H9 (cell line): ENCODE measurements around the gene MAN1B1. TPM values are rescaled to one million over a fixed set of nuclear protein-coding genes. Genes with fewer than 3 reads are reported as not detected.

Experiments used
- DNase-seq: peaks from one replicate; pipeline ENCODE4 v3.0.0-alpha.2; 2017
- H2AFZ ChIP-seq: one replicate; pipeline ENCODE4 v1.6.1; 2013; ENCODE audit warnings: mild to moderate bottlenecking, low read length, control low read depth, moderate library complexity
- H2AK5ac ChIP-seq: 2 replicates; pipeline ENCODE4 v1.6.1; 2013; ENCODE audit warnings: low read length, control low read depth, mixed read lengths; ENCODE audit not compliant: insufficient read length
- H2BK120ac ChIP-seq: one replicate; pipeline ENCODE4 v1.6.1; 2013; ENCODE audit warnings: low read depth, mild to moderate bottlenecking, low read length, control low read depth, inconsistent platforms; ENCODE audit not compliant: poor library complexity, severe bottlenecking
- H2BK12ac ChIP-seq: 2 replicates; pipeline ENCODE4 v1.6.1; 2013; ENCODE audit warnings: low read length, control low read depth, mixed read lengths, low read depth; ENCODE audit not compliant: insufficient read length
- H2BK15ac ChIP-seq: 2 replicates; pipeline ENCODE4 v1.6.1; 2013; ENCODE audit warnings: low read depth, low read length, control low read depth
- H2BK20ac ChIP-seq: one replicate; pipeline ENCODE4 v1.6.1; 2013; ENCODE audit warnings: low read depth, mild to moderate bottlenecking, low read length, control low read depth, inconsistent platforms; ENCODE audit not compliant: poor library complexity, severe bottlenecking
- H2BK5ac ChIP-seq: 2 replicates; pipeline ENCODE4 v1.6.1; 2013; ENCODE audit warnings: low read length, control low read depth, mixed read lengths; ENCODE audit not compliant: insufficient read length
- H3K14ac ChIP-seq: 2 replicates; pipeline ENCODE4 v1.6.1; 2013; ENCODE audit warnings: low read length, control low read depth; ENCODE audit not compliant: insufficient read depth
- H3K18ac ChIP-seq: 2 replicates; pipeline ENCODE4 v1.6.1; 2013; ENCODE audit warnings: low read depth, mild to moderate bottlenecking, mixed read lengths, low read length, control low read depth; ENCODE audit not compliant: insufficient read length
- H3K23ac ChIP-seq: 2 replicates; pipeline ENCODE4 v1.6.1; 2013; ENCODE audit warnings: low read length, control low read depth, mixed read lengths, low read depth; ENCODE audit not compliant: insufficient read length
- H3K23me2 ChIP-seq: 2 replicates; pipeline ENCODE4 v1.6.1; 2013; ENCODE audit warnings: low read depth, mild to moderate bottlenecking, mixed read lengths, low read length, control low read depth; ENCODE audit not compliant: insufficient read length, poor library complexity, severe bottlenecking
- H3K27ac ChIP-seq: 2 replicates; pipeline ENCODE4 v1.5.1; 2013; ENCODE audit warnings: low read length, control low read depth, mixed read lengths, low read depth; ENCODE audit not compliant: insufficient read length
- H3K27me3 ChIP-seq: 2 replicates; pipeline ENCODE4 v1.6.1; 2013; ENCODE audit warnings: low read length, control low read depth, inconsistent platforms; ENCODE audit not compliant: insufficient read depth
- H3K4ac ChIP-seq: 2 replicates; pipeline ENCODE4 v1.6.1; 2013; ENCODE audit warnings: low read depth, mild to moderate bottlenecking, control low read depth, inconsistent platforms, low read length, moderate library complexity
- H3K4me1 ChIP-seq: 2 replicates; pipeline ENCODE4 v1.6.1; 2013; ENCODE audit warnings: low read length, control low read depth, inconsistent platforms; ENCODE audit not compliant: insufficient read depth
- H3K4me2 ChIP-seq: 2 replicates; pipeline ENCODE4 v1.6.1; 2013; ENCODE audit warnings: low read length, control low read depth, mixed read lengths; ENCODE audit not compliant: insufficient read length, insufficient read depth
- H3K56ac ChIP-seq: 2 replicates; pipeline ENCODE4 v1.6.1; 2013; ENCODE audit warnings: low read depth, mild to moderate bottlenecking, mixed read lengths, low read length, control low read depth; ENCODE audit not compliant: insufficient read length
- H3K79me1 ChIP-seq: 2 replicates; pipeline ENCODE4 v1.6.1; 2013; ENCODE audit warnings: low read depth, mild to moderate bottlenecking, moderate library complexity, low read length, control low read depth, inconsistent platforms; ENCODE audit not compliant: insufficient read depth, poor library complexity, severe bottlenecking
- H3K79me2 ChIP-seq: 2 replicates; pipeline ENCODE4 v1.6.1; 2013; ENCODE audit warnings: low read length, control low read depth, inconsistent platforms; ENCODE audit not compliant: insufficient read depth
- H3K9ac ChIP-seq: 2 replicates; pipeline ENCODE4 v1.6.1; 2013; ENCODE audit warnings: low read length, control low read depth, mixed read lengths; ENCODE audit not compliant: insufficient read length; ENCODE audit errors: extremely low read depth
- H3K9me3 ChIP-seq: one replicate; pipeline ENCODE4 v1.6.1; 2013; ENCODE audit warnings: low read depth, low read length, inconsistent platforms; ENCODE audit not compliant: control insufficient read depth
- H3T11ph ChIP-seq: one replicate; pipeline ENCODE4 v1.6.1; 2013; ENCODE audit warnings: mild to moderate bottlenecking, low read length, control low read depth, inconsistent platforms
- H4K20me1 ChIP-seq: one replicate; pipeline ENCODE4 v1.6.1; 2013; ENCODE audit not compliant: control insufficient read depth, insufficient read length, insufficient read depth
- H4K5ac ChIP-seq: 2 replicates; pipeline ENCODE4 v1.6.1; 2013; ENCODE audit warnings: low read depth, mild to moderate bottlenecking, mixed read lengths, low read length, control low read depth; ENCODE audit not compliant: insufficient read length
- H4K8ac ChIP-seq: replicated peaks from 2 replicates; pipeline ENCODE4 v1.6.1; 2013; ENCODE audit warnings: low read length, control low read depth, mixed read lengths, low read depth; ENCODE audit not compliant: insufficient read length
- H4K91ac ChIP-seq: 2 replicates; pipeline ENCODE4 v1.6.1; 2013; ENCODE audit warnings: low read depth, mild to moderate bottlenecking, moderate library complexity, mixed read lengths, low read length, control low read depth; ENCODE audit not compliant: insufficient read length
- H3K27ac Mint-ChIP-seq, 3 experiments: 2 replicates in 2 of 3; 3 replicates in 1 of 3; pipeline ENCODE4 v1.8.0; 2020 to 2021; ENCODE audit warnings: mixed read lengths in 3 of 3, mild to moderate bottlenecking in 1 of 3, moderate library complexity in 1 of 3
- H3K27me3 Mint-ChIP-seq: 2 replicates; pipeline ENCODE4 v1.8.0; 2021; ENCODE audit warnings: low read depth, mild to moderate bottlenecking, moderate library complexity, mixed read lengths
- H3K36me3 Mint-ChIP-seq, 3 experiments: 2 replicates in 2 of 3; 3 replicates in 1 of 3; pipeline ENCODE4 v1.8.0; 2020 to 2021; ENCODE audit warnings: low read depth in 3 of 3, mixed read lengths in 3 of 3; ENCODE audit not compliant: insufficient read depth in 1 of 3
- H3K4me1 Mint-ChIP-seq, 2 experiments: 2 replicates each; pipeline ENCODE4 v1.8.0; 2020; ENCODE audit warnings: mixed read lengths in 2 of 2
- H3K4me3 Mint-ChIP-seq, 2 experiments: 2 replicates in 1 of 2; 3 replicates in 1 of 2; pipeline ENCODE4 v1.8.0; 2020 to 2021; ENCODE audit warnings: mild to moderate bottlenecking in 2 of 2, mixed read lengths in 2 of 2, moderate library complexity in 1 of 2
- H3K9me3 Mint-ChIP-seq, 2 experiments: 2 replicates in 1 of 2; 3 replicates in 1 of 2; pipeline ENCODE4 v1.8.0; 2020; ENCODE audit warnings: mild to moderate bottlenecking in 2 of 2, mixed read lengths in 2 of 2, moderate library complexity in 1 of 2
- WGBS: extraction: QIAGEN DNeasy Blood & Tissue Kit; methylation state at CpG from one replicate; pipeline ENCODE4 v1.1.7; 2013; ENCODE audit warnings: missing lambda C conversion rate, low lambda C conversion rate, mixed read lengths; ENCODE audit not compliant: insufficient read length; ENCODE audit errors: extremely low coverage; 5-methylcytosine and 5-hydroxymethylcytosine counted together
- total RNA-seq: library from RNA; stranded (reverse); gene quantifications from 2 replicates; pipeline ENCODE4 v1.2.1, GENCODE V29; 2021
- TF ChIP-seq, protein P1 (sequence below): fragments of 200-600 bp; sonication (generic); conservative IDR thresholded peaks from 3 replicates; pipeline ENCODE4 v1.8.0; 2021; ENCODE audit warnings: antibody characterized with exemption, mild to moderate bottlenecking

Gene MAN1B1
- total RNA-seq, 1 experiment from 2014 or later, result 34.9 TPM

DNA sequence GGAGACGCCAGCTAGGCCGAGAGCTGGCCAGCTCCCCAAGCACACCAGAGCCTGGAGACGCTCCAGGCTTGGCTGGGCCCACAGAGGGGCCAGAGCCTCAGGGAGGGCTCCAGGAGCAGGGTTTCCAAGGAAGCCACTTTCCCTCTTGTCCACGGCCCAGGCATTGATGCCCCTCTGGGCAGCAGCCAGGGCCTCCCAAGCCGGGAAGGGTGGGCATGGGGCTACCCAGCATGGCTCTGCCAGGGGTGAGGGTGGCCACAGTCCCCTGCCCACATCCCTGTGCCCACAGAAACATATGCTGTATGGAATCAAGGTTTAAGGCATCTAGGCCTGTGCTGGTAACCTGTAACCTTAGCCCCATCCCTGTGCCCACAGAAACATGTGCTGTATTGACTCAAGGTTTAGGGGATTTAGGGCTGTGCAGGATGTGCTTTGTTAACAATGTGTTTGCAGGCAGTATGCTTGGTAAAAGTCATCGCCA, 29.3 kb downstream of the MAN1B1 start:
- no peak overlapping the region for H4K91ac ChIP-seq
- H3K36me3 Mint-ChIP-seq, result no peaks in the 10 kb centered on the region
- H3K27ac Mint-ChIP-seq, result peak overlapping the region in 1 of 3 experiments; percentile 67; a peak in 1 of 7 replicates
- DNase-seq, result no peak
- no peak overlapping the region for H2BK15ac ChIP-seq
- peaks cover 46% of the 10 kb centered on the region for H3K27me3 Mint-ChIP-seq
- H4K20me1 ChIP-seq, result no peaks in the 10 kb centered on the region
- H3T11ph ChIP-seq, result no peak overlapping the region
- H2AK5ac ChIP-seq, result no peak overlapping the region
- H3K27ac ChIP-seq, result no peak overlapping the region
- H4K5ac ChIP-seq, result no peak overlapping the region
- no peaks in the 10 kb centered on the region for H3K23me2 ChIP-seq
- H3K27me3 ChIP-seq, result peaks cover 4% of the 10 kb centered on the region; the same call in 1 of the 2 replicates
- no peak overlapping the region for H2BK12ac ChIP-seq
- no peak overlapping the region for H3K4me2 ChIP-seq
- no peaks in the 10 kb centered on the region for H3K79me2 ChIP-seq
- no peak overlapping the region for H3K23ac ChIP-seq
- H3K9ac ChIP-seq, result no peak overlapping the region
- TF ChIP-seq, protein P1, sequence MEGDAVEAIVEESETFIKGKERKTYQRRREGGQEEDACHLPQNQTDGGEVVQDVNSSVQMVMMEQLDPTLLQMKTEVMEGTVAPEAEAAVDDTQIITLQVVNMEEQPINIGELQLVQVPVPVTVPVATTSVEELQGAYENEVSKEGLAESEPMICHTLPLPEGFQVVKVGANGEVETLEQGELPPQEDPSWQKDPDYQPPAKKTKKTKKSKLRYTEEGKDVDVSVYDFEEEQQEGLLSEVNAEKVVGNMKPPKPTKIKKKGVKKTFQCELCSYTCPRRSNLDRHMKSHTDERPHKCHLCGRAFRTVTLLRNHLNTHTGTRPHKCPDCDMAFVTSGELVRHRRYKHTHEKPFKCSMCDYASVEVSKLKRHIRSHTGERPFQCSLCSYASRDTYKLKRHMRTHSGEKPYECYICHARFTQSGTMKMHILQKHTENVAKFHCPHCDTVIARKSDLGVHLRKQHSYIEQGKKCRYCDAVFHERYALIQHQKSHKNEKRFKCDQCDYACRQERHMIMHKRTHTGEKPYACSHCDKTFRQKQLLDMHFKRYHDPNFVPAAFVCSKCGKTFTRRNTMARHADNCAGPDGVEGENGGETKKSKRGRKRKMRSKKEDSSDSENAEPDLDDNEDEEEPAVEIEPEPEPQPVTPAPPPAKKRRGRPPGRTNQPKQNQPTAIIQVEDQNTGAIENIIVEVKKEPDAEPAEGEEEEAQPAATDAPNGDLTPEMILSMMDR, result no peak; the same call in 2 of the 3 replicates
- WGBS, result no CpG with 5 or more reads among the region's 6 CpGs
- no peaks in the 10 kb centered on the region for H3K79me1 ChIP-seq
- H3K4me1 Mint-ChIP-seq, result no peaks in the 10 kb centered on the region
- no peak overlapping the region for H3K18ac ChIP-seq
- H3K4me3 Mint-ChIP-seq, result no peak overlapping the region
- H3K9me3 ChIP-seq, result no peaks in the 10 kb centered on the region
- no peak overlapping the region for H3K4ac ChIP-seq
- H3K4me1 ChIP-seq, result no peaks in the 10 kb centered on the region
- H2BK5ac ChIP-seq, result no peak overlapping the region
- H2AFZ ChIP-seq, result no peak overlapping the region
- H2BK120ac ChIP-seq, result no peak overlapping the region
- H3K14ac ChIP-seq, result no peak overlapping the region
- H3K9me3 Mint-ChIP-seq, result peaks cover 0 to 3% of the 10 kb centered on the region in 2 experiments; a peak in 2 of 5 replicates
- H2BK20ac ChIP-seq, result no peak overlapping the region
- H4K8ac ChIP-seq, result no peak overlapping the region
- no peak overlapping the region for H3K56ac ChIP-seq
